GM21360 (cell line): ENCODE measurements around the gene TFF3.

Experiments used
- ATAC-seq: cut with Tn5 transposase; IDR thresholded peaks from one replicate; pipeline ENCODE4 v1.9.1; 2021; ENCODE audit warnings: mild to moderate bottlenecking, moderate library complexity; ENCODE audit not compliant: unreplicated experiment

Gene TFF3

GRCh38 chr21:42321845-42322244 is 6.6 kb upstream of the TFF3 start:
- ATAC-seq = no peak

GRCh38 chr21:42321231-42321630 is 6.0 kb upstream of the TFF3 start:
- no peak for ATAC-seq

- no peak for ATAC-seq
Measured at GRCh38 chr21:42320791-42321190, 5.6 kb upstream of the TFF3 start.

GRCh38 chr21:42319851-42320572 is 4.8 kb upstream of the TFF3 start:
- ATAC-seq = no peak

GRCh38 chr21:42319376-42319775 is 4.2 kb upstream of the TFF3 start:
- no peak for ATAC-seq

- ATAC-seq = no peak
Measured at GRCh38 chr21:42317826-42318746, 2.9 kb upstream of the TFF3 start.

GRCh38 chr21:42317341-42317741 is 2.1 kb upstream of the TFF3 start:
- ATAC-seq = no peak

- ATAC-seq = no peak
Measured at GRCh38 chr21:42316891-42317290, 1.7 kb upstream of the TFF3 start.

GRCh38 chr21:42314616-42315295 is 453 bp downstream of the TFF3 start:
- no peak for ATAC-seq

GRCh38 chr21:42313501-42313969 is 1.7 kb downstream of the TFF3 start:
- ATAC-seq = no peak

GRCh38 chr21:42312626-42313104 is 2.5 kb downstream of the TFF3 start:
- ATAC-seq = no peak

- ATAC-seq = no peak
Measured at GRCh38 chr21:42311816-42312625, 3.2 kb downstream of the TFF3 start.

GRCh38 chr21:42311160-42311559 is 4.0 kb downstream of the TFF3 start:
- ATAC-seq = no peak

GRCh38 chr21:42310411-42311001 is 4.7 kb downstream of the TFF3 start:
- no peak for ATAC-seq

GRCh38 chr21:42309753-42310213 is 5.4 kb downstream of the TFF3 start:
- ATAC-seq = no peak

GRCh38 chr21:42308914-42309752 is 6.1 kb downstream of the TFF3 start:
- no peak for ATAC-seq

GRCh38 chr21:42308161-42308913 is 6.9 kb downstream of the TFF3 start:
- no peak for ATAC-seq

- no peak for ATAC-seq
Measured at GRCh38 chr21:42307106-42307505, 8.1 kb downstream of the TFF3 start.
